Breast epithelium (tissue), 4 donors: ENCODE measurements around the gene RETSAT. TPM values are rescaled to one million over a fixed set of nuclear protein-coding genes. Genes with fewer than 3 reads are reported as not detected.
A peak's percentile ranks its signal among the peaks of the same experiment; 100 is the strongest.

ENCODE experiments used
- DNase-seq, 2 donors: peaks; one replicate each; pipeline ENCODE4 v3.0.0-alpha.2; 2019; ENCODE audit warnings: low spot score in 2 of 2
- H3K27ac ChIP-seq, 2 donors: fragments of 200-600 bp; sonication (generic) in 1 of 2; one replicate each; pipeline ENCODE4 v1.5.1; 2016 to 2019; ENCODE audit warnings: mild to moderate bottlenecking in 1 of 2
- H3K27me3 ChIP-seq, 2 donors: fragments of 200-600 bp; sonication (generic) in 1 of 2; one replicate each; pipeline versions ENCODE4 v1.5.1 to v1.6.0; 2017 to 2019; ENCODE audit warnings: control low read depth in 1 of 2, mild to moderate bottlenecking in 1 of 2
- H3K36me3 ChIP-seq: fragments of 200-600 bp; one replicate; pipeline ENCODE4 v1.5.1; 2019
- H3K4me1 ChIP-seq, 2 donors: fragments of 200-600 bp; sonication (generic); one replicate each; pipeline ENCODE4 v1.5.1; 2016 to 2019; ENCODE audit warnings: control low read depth in 1 of 2
- H3K4me3 ChIP-seq, 3 donors: fragments of 200-600 bp; sonication (generic); 1 replicate in 2 of 3; 2 replicates in 1 of 3; pipeline ENCODE4 v1.5.1; 2016 to 2019; ENCODE audit warnings: mild to moderate bottlenecking in 3 of 3, moderate library complexity in 2 of 3
- H3K9me3 ChIP-seq, 2 donors: fragments of 200-600 bp; sonication (generic) in 1 of 2; one replicate each; pipeline ENCODE4 v1.5.1; 2016 to 2019; ENCODE audit warnings: control low read depth in 1 of 2
- POLR2A ChIP-seq: fragments of 450-650 bp; IDR thresholded peaks from one replicate; pipeline ENCODE4 v1.6.1; 2016; ENCODE audit warnings: antibody characterized with exemption, mild to moderate bottlenecking, moderate library complexity
- POLR2AphosphoS5 ChIP-seq, 3 donors: sonication (generic); formaldehyde crosslinking; IDR thresholded peaks; one replicate each; pipeline ENCODE4 v1.6.1; 2017; ENCODE audit warnings: antibody characterized with exemption in 3 of 3
- intact Hi-C: fragments of 100-400 bp; cut with DNase I; formaldehyde crosslinking; loops from one replicate; pipeline ENCODE4 v1.15.1; 2023; ENCODE audit warnings: low total_unique reads
- total RNA-seq, 3 donors: library from RNA; depleted of rRNA; stranded (reverse); fragments of >200 nt; gene quantifications; one replicate each; pipeline ENCODE4 v1.1.0, GENCODE V29; 2016
- TF ChIP-seq, protein P1 (sequence below), 3 donors: fragments of 450-650 bp; IDR thresholded peaks; one replicate each; pipeline ENCODE4 v1.5.1; 2016 to 2017; ENCODE audit warnings: antibody characterized with exemption in 3 of 3, mild to moderate bottlenecking in 3 of 3, moderate library complexity in 3 of 3

Gene RETSAT
- total RNA-seq, 3 donors from 2014 or later, result 96.4 to 534 (median 101) TPM

GRCh38 chr2:85314884-85315242, 39.5 kb downstream of the RETSAT start:
- H3K36me3 ChIP-seq, result no peaks in the 10 kb centered on the region
- no peak for TF ChIP-seq POLR2A
- no peak for TF ChIP-seq POLR2AphosphoS5 (IDR thresholded peaks at IDR 0.05)
- TF ChIP-seq, protein P1, sequence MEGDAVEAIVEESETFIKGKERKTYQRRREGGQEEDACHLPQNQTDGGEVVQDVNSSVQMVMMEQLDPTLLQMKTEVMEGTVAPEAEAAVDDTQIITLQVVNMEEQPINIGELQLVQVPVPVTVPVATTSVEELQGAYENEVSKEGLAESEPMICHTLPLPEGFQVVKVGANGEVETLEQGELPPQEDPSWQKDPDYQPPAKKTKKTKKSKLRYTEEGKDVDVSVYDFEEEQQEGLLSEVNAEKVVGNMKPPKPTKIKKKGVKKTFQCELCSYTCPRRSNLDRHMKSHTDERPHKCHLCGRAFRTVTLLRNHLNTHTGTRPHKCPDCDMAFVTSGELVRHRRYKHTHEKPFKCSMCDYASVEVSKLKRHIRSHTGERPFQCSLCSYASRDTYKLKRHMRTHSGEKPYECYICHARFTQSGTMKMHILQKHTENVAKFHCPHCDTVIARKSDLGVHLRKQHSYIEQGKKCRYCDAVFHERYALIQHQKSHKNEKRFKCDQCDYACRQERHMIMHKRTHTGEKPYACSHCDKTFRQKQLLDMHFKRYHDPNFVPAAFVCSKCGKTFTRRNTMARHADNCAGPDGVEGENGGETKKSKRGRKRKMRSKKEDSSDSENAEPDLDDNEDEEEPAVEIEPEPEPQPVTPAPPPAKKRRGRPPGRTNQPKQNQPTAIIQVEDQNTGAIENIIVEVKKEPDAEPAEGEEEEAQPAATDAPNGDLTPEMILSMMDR (IDR thresholded peaks at IDR 0.05), result no peak
- H3K27me3 ChIP-seq, result no peaks in the 10 kb centered on the region

DNA sequence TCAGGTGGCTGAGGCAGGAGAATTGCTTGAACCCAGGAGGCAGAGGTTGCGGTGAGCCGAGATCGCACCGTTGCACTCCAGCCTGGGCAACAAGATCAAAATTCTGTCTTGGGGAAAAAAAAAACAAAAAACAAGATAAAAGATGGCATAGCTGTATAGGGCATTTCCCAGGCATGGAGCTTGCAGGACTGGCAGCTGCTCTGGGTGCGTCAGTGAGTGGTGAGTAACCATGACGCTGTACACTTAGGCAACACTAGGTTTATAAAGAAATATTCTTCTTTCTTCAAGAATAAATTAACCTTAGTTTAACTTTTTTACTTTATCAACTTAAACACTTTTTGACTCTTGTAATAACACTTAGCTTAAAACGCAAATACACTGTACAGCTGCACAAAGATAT, 41.9 kb downstream of the RETSAT start:
- TF ChIP-seq, protein P1 (IDR thresholded peaks at IDR 0.05), result no peak
- TF ChIP-seq POLR2AphosphoS5 (IDR thresholded peaks at IDR 0.05) (no peak), POLR2A (no peak)
- Histone ChIP-seq H3K27me3 (no peaks in the 10 kb centered on the region), H3K4me1 (no peaks in the 10 kb centered on the region), H3K4me3 (no peak overlapping the region), H3K9me3 (no peaks in the 10 kb centered on the region), H3K36me3 (no peaks in the 10 kb centered on the region), H3K27ac (no peak overlapping the region)
- DNase-seq, result no peak
- intact Hi-C loops, result loop anchor here (10.0 kb wide), 1 partner anchor 1098 kb away; no protein-coding TSS in a partner anchor

More at GRCh38 chr2:85314884-85315242, 39.5 kb downstream of the RETSAT start:
- H3K4me1 ChIP-seq, result no peaks in the 10 kb centered on the region
- H3K27ac ChIP-seq, result no peak overlapping the region
- no peak overlapping the region for H3K4me3 ChIP-seq
- intact Hi-C loops, result loop anchor here (10.0 kb wide), 1 partner anchor 1100 kb away; no protein-coding TSS in a partner anchor
- DNase-seq, result no peak
- no peaks in the 10 kb centered on the region for H3K9me3 ChIP-seq

DNA sequence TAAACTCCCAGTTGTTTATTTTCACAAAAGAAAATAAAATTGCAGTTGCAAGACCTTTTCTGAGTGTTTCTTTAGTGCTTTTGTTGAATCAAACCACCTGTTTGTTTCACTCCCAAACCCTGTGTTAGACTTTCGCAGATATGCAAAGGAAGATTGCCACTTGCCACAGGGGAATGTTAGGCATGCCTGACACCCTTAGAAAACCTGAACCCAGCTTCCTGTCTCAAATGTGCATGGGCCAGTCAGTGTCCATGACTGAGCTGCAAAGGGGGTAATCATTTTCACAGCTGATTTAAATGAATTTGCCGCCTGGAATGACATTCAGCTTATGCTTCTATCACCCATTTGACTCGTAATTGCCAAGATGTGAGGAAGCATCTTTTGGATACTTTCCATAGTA, 44.0 kb downstream of the RETSAT start:
- no peaks in the 10 kb centered on the region for H3K4me1 ChIP-seq
- H3K27ac ChIP-seq, result no peak overlapping the region
- no peak for TF ChIP-seq POLR2A
- no peak for TF ChIP-seq POLR2AphosphoS5 (IDR thresholded peaks at IDR 0.05)
- TF ChIP-seq, protein P1 (IDR thresholded peaks at IDR 0.05), result no peak
- peaks cover 2% of the 10 kb centered on the region for H3K36me3 ChIP-seq
- no peak overlapping the region for H3K4me3 ChIP-seq
- no peak for DNase-seq
- H3K27me3 ChIP-seq, result no peaks in the 10 kb centered on the region
- intact Hi-C loops, result loop anchor here (10.0 kb wide), 1 partner anchor 1096 kb away; no protein-coding TSS in a partner anchor
- H3K9me3 ChIP-seq, result no peaks in the 10 kb centered on the region

DNA sequence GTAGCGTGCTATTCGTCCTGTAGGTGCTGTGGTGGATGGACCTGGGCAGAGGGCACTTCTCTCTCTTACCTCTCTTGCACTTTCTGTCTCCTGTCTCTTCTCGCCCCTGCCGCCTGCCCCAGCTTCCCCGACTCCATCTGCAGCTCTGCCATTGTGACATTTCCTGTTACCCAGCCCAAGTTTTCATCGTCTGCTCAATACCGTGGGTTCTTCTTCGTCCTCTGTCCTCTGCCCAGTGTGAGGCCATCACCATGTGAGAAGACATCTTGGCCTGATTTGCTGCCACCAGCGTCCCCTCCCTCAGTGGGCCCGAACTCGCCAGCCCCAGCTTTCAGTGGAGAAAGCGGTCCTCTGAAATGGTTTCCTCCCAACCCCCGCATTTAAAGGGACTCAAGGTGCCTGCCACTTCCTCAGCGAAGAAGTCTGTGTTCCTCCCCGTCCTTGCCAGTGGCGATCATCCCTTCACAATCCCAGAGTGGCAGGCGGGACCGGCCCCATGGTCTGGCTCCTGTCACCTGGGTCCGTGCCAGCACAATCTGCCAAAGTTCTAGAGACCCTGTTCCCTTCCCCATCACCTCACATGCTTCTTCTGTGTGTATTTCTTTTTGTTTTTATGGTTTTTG, 44.5 kb downstream of the RETSAT start:
- intact Hi-C loops, result loop anchor here (10.0 kb wide), 1 partner anchor 1095 kb away; no protein-coding TSS in a partner anchor
- Histone ChIP-seq H3K36me3 (peaks cover 6% of the 10 kb centered on the region), H3K9me3 (no peaks in the 10 kb centered on the region), H3K4me1 (no peaks in the 10 kb centered on the region), H3K27ac (peak overlapping the region in 1 of 2 donors; percentile 9), H3K4me3 (no peak overlapping the region), H3K27me3 (no peaks in the 10 kb centered on the region)
- no peak for TF ChIP-seq POLR2AphosphoS5 (IDR thresholded peaks at IDR 0.05)
- TF ChIP-seq POLR2A, result no peak
- TF ChIP-seq, protein P1 (IDR thresholded peaks at IDR 0.05), result no peak
- DNase-seq, result no peak

- peaks cover 6% of the 10 kb centered on the region for H3K36me3 ChIP-seq
- intact Hi-C loops, result no loop called here
- H3K4me3 ChIP-seq, result no peak overlapping the region
- H3K27ac ChIP-seq, result peak overlapping the region in 1 of 2 donors; percentile 69
- TF ChIP-seq POLR2A (no peak), POLR2AphosphoS5 (IDR thresholded peaks at IDR 0.05) (no peak)
- TF ChIP-seq, protein P1 (IDR thresholded peaks at IDR 0.05), result no peak
- H3K27me3 ChIP-seq, result no peaks in the 10 kb centered on the region
- DNase-seq, result no peak
- H3K4me1 ChIP-seq, result no peaks in the 10 kb centered on the region
- no peaks in the 10 kb centered on the region for H3K9me3 ChIP-seq
These were observed 45.3 kb downstream of the RETSAT start for GRCh38 chr2:85308896-85309555.
